HG03060 (cell line): ENCODE measurements around the gene ARHGEF40.

ENCODE experiments used
- ATAC-seq: cut with Tn5 transposase; IDR thresholded peaks from one replicate; pipeline ENCODE4 v1.9.1; 2021; ENCODE audit warnings: low read depth, moderate number of reproducible peaks; ENCODE audit not compliant: unreplicated experiment

Gene ARHGEF40

DNA sequence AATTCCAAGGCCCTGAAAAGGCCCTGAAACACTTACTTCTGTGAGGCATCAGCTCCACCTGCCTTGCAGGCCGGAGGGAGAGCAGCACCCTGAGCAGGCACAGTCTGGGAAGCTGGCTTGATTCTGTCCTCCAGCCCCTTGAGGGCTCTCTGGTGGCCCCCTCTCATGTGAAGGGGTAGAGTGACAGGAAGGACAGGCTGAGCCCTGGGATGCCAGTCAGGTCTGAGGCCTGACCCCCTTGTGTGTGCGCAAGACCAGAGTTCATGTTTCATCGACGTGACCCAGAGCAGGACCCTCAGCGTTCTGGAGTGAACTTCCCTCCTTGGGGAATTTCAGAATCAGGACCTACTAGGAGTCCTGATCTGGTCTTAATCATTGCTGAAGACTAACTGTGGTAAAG lies 11.2 kb upstream of the ARHGEF40 start:
- ATAC-seq = no peak

DNA sequence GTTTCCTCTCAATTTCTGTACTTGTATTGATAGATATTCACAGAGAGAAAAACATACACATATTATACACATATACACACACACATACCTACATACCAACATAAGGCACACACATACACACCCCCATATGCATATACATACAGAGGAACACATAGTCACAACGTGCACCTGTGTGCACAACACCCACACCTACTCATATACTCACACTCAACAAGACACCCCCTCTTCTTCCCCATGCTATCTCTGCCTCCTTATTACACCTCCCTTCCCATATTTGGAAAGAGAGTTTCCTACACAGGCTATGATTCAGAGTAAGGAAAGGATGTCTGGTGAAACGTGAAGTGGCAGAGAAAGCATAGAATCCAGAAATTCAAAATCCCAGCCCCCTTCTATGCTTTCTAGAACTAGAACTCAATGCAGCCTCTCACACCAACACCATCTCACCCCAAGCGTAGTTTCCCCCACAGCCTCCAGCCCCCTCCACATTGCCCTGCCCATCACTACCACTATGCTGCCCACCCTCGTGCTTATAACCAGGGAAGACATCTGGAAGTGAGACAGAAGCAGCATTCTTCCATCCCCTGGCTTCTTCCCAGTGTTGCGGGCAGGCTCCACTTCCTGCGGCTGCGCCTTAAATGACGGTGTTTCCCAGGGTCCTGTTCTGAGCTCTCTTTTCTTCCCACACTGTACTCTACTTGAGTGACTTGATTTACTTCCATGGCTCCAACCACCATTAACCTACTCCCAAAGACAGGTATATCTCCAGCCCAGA lies 10.1 kb upstream of the ARHGEF40 start:
- ATAC-seq = no peak

DNA sequence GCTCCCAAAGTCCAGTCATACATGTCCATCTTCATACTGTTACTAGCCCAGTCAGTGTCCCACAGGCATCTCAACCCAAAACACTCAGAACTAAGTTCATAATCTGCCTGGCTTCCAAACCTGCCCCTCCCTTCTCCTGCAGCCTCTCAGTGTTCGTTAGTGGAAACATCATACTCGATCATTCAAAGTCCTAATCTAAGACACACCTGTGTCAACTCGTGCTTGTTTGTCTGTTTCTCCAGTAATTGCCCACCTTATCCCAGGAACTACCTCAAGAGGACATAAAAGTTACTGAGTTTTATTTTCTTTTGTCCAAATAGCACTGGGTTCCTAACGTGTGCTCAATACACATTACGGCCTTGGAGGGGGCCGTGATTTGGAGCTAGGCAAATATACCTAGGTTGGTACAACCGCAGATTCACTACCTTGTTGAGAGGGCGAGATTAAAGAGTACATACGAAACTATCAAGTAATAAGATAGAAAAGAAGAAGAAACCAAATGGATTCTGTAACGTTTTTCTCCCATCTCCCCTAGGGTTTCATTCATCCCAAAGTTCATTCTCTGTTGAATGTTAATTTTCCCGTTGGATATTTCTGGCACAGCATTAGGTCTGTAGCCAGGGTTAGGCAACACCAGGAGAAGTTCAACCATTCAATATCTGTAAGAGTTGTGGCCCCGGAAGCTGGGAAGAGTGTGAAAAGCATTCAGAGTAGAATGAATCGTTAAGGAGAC lies 9.3 kb upstream of the ARHGEF40 start:
- ATAC-seq = no peak

DNA sequence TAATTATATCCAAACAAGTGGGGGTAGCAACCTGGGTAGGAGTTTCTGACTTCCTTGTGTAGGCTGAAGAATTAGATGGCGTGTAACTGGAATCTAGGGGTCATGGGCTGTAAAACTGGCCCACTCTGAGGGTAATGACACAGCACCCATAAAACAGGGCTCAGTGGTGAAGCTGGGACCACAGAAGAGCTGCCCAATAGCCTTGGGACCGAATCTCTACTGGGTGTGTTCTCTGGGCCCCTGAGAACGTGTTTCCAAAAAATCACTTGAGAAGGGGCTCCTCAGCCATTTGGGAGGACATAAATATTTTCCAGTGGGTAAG lies 8.8 kb upstream of the ARHGEF40 start:
- no peak for ATAC-seq

DNA sequence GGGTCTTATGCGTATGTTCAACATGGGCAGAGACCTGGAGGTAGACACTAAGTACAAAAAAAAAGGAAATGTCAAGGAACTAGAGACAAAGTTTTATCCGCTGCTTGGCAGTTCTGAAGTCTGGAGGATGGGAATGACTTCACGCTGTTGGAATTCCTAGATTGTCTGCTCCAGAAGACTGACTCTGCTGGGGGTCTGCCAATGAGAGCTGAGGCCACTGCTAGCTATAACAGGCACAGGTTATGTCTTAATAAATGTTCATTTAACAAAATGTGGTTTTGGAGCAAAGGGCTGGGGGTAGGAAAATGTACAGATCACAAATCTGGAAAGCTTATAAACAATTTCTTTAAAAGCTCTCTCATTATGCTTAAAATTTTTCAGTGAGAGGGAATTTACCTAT lies 6.6 kb upstream of the ARHGEF40 start:
- ATAC-seq = no peak

DNA sequence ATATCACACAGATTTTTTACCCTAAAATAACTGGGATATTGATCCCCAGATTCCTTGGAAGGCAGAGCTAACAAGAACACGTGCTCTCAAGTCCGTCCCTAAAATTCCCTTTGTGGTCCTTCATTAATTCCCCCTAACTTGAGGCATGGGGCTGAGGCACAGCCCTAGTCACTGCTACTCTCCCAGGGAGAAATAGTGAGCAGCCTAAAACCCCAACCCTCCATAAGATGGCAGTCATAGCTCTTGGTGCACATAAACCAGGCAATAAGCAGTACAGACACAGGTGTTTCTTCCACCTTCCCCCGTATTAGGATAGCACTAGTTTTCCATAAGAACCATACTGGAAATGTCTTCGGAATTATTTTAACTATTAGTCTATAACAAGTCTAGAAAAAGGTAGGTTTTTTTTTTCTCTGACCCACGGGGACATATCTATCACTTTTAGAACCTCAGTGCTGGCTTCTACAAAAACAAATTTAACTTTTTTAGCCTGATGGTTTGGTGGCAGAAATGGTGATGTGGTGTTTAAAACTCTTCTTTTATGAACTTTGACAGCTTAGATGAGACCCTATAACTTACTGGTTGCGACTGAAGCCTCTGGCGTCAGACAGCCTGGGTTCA lies 3.1 kb upstream of the ARHGEF40 start:
- ATAC-seq = no peak

DNA sequence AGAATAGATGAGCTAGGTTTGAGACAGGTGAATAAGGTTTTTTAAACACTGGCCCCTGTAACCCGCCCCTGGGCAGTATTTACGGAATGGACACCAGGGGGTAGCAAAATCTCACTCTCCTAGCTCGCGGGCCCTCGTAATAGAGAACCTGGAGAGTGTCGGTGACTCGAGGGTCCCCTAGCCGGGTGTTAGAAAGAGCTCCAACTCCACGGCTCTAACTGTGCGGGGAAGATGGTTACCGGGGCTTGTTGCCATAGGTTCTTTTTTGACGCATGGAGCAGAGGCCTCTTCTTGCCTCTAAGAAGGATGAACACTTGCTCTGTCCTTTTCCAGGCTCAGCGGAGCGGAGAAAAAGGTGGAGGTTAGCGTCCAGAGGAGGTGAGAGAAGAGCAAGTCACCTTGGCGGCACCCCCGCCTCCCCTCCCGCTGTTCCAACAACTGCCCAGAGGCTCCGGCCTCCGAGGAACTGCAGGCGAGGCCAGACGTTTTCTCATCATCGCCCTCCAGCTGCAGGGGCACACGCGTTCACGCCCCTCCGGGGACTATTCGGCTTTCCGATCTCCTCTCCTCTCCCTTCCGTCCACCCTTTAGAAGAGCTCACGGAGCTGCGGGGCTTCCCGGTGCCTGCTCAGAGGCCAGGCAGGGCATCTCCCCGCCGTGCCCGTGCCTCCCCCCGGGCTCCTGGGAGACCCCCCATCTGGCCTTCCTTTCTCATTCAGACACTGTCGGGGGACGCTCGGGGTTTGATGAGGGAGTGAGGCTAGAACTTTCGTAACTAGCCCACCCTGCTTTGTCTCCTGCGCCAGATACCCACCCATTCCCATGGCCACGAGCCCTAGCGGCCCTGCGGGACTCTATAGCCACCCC lies 1.4 kb upstream of the ARHGEF40 start:
- ATAC-seq = no peak

DNA sequence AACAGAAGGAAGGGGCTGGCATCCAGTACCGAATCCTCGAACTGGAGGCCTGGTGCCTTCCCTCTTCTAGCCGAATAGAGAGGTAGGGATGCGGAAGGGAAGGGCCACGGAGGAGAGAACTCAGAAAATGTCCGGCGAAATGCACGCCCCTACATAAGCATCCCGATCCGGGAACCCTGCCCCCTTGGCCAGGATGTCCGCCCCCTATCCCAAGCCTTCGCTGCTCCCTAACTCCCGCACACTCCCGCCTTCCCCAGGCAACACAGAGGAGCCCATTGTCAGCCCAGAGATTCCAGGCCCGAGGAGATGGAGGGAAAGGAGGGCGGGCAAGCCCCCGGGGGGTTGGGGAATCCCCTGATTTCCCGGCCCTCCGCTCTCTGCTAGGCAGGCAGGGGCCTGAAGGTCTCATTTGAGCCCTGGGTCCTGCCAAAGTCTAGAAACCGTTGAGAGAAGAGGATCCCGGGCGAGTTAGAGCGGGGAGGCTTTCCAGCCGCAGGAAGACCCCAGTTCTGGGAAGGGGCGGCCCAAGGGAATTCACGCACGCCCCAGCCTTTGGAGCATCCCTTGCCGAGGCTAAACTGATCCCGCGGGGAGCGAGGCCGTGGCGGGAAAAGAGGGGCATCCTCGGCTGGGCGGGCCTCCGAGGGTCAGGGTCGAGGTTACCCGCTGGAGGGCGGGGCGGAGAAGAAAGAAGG lies 569 bp upstream of the ARHGEF40 start:
- no peak for ATAC-seq

DNA sequence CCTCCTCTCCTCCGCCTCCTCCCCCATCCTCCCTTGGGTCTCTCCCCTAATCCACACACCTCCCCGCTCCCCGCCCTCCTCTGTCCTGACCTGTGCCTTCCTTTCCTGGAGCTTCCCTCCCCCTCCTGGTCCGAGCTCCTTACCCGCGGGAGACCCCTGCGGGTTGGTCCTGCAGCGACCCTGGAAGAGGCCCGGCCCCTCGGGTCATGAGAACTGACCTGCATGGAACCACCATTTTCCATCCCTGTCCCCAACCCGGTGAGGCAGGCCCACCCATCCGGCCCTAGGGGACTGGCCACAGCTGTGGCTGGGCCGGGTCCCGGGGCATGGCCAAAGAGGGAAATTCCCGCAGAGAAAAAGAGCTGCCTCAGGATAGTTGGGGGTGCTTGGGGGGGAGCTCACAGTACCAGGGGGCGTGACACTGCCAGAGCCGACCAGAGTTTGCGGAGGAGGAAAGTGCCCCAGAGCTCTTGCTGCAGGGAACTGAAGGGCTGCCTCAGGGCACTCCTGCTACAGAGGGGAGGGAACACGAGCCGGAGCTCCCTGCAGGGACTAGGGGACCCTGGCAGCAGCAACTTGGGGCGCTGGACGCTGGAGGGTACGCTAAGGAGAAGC lies 613 bp downstream of the ARHGEF40 start:
- ATAC-seq = no peak

DNA sequence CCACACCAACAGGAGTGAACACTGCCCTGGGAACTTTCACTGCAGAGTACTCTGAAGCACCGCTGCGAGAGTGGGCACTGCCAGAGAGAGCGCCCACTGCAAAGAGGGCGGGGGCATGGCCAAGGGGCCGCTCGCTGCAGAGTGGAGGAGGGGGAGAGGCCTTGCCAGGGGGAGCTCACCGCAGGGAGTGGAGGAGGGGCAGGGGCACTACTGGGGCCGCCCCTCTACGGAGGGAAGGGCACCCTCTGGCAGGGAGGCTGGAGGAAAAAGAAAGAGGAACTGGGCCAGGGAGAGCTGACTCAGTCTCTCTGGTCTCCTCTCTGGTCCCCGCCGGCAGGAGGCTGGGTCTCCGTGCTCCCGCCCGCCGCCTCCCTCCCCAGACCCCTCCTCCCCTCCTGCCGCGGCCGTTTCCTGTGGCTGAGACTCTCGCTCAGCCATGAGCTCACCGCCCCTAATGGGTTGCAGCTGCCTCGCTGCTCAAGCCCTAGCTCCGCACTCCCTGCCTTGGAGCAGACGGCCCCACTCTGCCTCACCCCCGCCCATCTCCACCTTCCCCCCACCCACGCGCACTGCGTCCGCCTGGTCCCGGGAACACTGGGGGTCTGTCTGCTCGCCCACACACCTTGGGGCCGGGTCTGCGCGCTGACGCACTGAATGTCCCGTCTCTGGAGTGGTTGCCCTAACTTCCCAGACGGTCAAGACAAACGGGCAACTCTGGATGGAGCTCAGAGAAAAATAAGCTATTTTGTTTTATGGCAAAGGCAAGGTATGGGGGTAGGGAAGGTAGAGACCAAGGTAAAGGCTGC lies 1.3 kb downstream of the ARHGEF40 start:
- no peak for ATAC-seq

DNA sequence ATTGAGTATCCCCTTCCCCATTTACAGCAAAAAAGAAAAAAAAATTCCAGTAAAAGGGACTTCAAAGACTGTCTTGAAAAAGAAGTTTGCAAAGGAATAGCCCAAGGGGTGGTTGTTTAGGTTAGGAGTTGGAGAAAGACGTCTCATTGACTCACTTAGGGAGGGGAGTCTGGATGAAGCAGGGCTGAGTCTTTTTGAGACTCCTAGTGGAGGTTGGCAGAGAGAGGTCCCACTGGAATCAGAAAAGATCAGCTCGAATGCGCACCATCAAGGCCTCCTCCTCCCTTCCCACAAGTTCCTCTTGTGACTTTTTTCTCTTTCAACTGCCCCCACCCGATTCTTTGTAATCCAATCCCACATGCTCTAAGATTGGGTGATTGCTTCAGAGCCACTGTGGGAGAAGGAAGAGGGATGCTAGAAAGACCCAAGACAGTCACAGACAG lies 1.9 kb downstream of the ARHGEF40 start:
- no peak for ATAC-seq

DNA sequence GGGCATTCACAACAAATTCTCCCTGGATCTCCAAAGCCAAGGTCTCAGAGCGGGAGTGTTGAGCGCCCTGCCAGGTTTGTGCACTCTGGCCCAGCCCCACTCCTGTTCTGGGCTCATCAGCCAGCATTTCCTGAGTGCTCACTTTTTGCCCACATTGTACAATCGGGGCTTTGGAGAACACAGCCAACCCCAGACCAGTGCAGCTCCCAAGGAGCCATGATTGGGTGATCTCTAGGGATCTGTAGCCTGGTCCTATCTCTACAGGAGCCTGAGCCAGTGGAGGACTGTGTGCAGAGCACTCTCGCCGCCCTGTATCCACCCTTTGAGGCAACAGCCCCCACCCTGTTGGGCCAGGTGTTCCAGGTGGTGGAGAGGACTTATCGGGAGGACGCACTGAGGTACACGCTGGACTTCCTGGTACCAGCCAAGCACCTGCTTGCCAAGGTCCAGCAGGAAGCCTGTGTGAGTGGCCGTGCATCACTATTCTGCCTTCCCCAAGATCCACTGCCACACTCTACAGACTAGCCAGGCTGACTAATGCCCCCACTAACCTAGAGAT lies 2.8 kb downstream of the ARHGEF40 start:
- ATAC-seq = no peak

DNA sequence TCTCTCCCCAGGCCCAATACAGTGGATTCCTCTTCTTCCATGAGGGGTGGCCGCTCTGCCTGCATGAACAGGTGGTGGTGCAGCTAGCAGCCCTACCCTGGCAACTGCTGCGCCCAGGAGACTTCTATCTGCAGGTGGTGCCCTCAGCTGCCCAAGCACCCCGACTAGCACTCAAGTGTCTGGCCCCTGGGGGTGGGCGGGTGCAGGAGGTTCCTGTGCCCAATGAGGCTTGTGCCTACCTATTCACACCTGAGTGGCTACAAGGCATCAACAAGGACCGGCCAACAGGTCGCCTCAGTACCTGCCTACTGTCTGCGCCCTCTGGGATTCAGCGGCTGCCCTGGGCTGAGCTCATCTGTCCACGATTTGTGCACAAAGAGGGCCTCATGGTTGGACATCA lies 3.8 kb downstream of the ARHGEF40 start:
- no peak for ATAC-seq

DNA sequence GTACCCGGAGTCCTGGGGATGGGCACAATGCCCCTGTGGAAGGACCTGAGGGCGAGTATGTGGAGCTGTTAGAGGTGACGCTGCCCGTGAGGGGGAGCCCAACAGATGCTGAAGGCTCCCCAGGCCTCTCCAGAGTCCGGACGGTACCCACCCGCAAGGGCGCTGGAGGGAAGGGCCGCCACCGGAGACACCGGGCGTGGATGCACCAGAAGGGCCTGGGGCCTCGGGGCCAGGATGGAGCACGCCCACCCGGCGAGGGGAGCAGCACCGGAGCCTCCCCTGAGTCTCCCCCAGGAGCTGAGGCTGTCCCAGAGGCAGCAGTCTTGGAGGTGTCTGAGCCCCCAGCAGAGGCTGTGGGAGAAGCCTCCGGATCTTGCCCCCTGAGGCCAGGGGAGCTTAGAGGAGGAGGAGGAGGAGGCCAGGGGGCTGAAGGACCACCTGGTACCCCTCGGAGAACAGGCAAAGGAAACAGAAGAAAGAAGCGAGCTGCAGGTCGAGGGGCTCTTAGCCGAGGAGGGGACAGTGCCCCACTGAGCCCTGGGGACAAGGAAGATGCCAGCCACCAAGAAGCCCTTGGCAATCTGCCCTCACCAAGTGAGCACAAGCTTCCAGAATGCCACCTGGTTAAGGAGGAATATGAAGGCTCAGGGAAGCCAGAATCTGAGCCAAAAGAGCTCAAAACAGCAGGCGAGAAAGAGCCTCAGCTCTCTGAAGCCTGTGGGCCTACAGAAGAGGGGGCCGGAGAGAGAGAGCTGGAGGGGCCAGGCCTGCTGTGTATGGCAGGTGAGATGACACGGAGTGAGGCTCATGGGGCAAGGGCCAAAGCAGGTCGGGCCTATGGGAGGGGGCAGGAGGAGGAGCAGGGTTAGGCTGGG lies 4.5 kb downstream of the ARHGEF40 start:
- no peak for ATAC-seq

DNA sequence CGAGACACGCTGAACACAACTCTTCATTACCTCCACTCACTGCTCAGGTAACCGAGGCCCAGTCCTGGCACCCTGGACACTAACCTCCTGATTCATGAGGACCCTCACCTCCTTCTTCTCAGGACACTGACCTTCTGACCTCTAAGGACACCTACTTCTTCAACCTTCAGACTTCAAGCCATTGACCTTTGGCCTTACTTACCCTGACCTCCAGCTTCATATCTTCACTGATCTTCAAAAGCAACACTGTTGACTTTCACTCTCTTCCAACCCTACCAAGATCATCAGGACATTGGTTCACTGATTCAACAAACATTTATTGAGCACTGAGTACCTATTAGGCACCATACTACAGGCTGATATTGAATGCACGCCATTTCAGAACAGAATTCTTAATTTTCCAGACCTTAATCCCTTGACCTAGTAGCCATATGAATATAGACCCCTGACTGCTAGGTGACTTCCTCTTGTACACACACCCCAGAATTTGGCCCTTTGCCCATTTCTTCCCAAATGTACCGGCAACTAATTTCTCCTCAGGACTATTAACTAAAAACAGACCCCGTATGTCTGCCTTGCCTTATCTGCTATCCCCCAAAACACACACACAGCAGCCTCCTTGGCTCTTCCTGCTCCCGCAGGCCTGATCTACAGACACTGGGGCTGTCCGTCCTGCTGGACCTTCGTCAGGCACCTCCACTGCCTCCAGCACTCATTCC lies 5.8 kb downstream of the ARHGEF40 start:
- ATAC-seq = no peak

DNA sequence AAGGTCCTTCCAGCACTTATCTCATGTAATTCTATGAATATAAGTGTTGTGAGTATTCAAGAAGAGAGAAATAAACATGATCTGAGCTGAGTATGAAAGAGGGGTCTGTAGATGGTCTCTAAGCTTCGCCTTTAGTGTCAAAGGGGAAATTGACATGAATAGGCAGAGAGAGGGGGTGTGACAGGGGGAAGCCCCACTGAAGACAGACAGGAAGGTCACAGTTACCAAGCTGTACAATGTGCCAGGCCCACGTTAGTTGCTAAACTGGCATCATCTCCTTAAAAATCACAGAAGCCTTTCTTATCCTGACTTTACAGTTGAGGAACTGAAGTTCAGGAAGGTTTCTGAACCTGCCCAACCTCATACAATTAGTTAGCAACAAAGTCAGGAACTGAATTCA lies 7.6 kb downstream of the ARHGEF40 start:
- no peak for ATAC-seq

DNA sequence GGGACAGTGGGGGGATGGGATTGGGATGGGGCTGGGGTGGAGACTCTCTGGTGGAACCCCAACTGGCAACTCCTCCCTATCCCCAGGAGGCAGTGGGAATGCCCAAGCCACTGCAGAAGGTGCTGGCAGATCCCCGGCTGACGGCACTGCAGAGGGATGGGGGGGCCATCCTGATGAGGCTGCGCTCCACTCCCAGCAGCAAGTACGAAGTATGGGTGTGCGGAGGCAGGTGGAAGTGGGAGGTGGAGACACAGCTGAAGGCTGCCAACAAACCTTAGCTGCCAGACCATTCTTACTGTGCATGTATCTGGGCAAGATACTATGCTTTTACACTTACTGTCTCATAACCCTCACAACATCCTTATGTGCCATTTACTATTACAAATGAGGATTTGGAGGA lies 8.2 kb downstream of the ARHGEF40 start:
- no peak for ATAC-seq
